NCI-H748 (cell line): ENCODE measurements around the gene EHMT2.
"Not testable (repeated sequence)": the region's sequence is repeated elsewhere in the genome, so short reads cannot be mapped to it uniquely, and the experiment has no call there.

ENCODE experiments used
- DNase-seq: peaks from one replicate; lab custom pipeline; 2025; ENCODE audit not compliant: unreplicated experiment; lab: John Stamatoyannopoulos, UW

Gene EHMT2

DNA sequence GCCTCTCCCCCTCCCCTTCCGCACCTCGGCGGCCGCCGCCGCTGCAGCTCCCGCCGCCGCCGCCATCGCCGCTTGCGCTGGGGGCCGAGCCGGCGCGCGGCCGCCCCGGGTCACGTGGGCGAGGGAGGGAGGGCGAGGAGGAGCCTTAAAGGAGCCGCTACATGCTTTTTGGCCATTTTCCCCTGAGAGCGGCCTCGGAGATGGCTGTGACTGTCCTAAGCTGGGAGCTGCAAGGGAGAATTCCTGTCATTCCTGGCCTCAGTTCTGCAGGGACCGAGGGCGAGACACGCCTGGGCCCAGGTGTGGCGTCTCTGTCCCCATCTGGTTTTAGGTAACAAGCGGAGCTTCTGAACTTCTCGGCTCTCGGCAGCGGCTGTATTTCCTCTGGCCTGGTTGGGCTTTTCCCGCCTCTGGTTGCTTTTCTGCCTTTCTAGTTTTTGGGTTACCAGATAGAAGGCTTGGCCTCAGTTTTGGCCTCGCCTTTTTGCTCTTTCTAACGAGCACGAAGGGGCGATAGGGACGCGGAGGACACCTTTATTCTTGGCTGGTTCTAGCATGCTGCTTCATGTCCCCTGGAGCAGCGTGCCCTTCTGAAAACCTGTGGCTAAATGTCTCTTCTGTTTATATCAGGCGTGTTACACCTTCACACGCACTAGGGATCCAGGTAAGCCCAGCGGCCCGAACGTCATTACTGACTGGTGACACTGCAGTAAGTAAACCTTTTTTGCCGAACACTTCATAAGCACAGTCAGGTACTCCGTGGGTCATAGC, at the start of gene EHMT2:
Gene EHMT2 (minus strand): TSS at position 87 of the 771 bp plus-strand sequence. CDS start 21 bp downstream, at position 66.
- peak; percentile 92 for DNase-seq

- DNase-seq: no peak
Observed at GRCh38 chr6:31947070-31947675, 49.7 kb upstream of the EHMT2 start.

DNA sequence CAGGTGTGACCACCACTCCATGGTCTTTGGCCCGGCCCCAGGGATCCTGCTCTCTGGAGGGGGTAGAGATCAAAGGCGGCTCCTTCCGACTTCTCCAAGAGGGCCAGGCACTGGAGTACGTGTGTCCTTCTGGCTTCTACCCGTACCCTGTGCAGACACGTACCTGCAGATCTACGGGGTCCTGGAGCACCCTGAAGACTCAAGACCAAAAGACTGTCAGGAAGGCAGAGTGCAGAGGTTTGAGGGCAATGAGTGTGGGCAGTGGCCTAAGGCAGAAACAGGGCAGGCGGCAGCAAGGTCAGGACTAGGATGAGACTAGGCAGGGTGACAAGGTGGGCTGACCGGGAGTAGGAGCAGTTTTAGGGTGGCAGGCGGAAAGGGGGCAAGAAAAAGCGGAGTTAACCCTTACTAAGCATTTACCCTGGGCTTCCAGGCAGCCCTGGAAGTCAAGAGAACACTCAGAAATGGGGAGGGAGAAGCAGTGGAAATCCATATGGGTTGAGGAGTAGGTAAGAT, 48.9 kb upstream of the EHMT2 start:
- DNase-seq: no peak

- DNase-seq: no peak
Observed at GRCh38 chr6:31945507-31946369, 48.2 kb upstream of the EHMT2 start, which contains the start of gene CFB. Gene CFB (plus strand): TSS chr6:31946095. CDS start chr6:31946222, 127 bp downstream.

GRCh38 chr6:31945154-31945506, 47.6 kb upstream of the EHMT2 start:
- DNase-seq: no peak

- no peak for DNase-seq
Observed at GRCh38 chr6:31943742-31944141, 46.2 kb upstream of the EHMT2 start.

GRCh38 chr6:31940256-31940664, 42.8 kb upstream of the EHMT2 start:
- DNase-seq: no peak

DNA sequence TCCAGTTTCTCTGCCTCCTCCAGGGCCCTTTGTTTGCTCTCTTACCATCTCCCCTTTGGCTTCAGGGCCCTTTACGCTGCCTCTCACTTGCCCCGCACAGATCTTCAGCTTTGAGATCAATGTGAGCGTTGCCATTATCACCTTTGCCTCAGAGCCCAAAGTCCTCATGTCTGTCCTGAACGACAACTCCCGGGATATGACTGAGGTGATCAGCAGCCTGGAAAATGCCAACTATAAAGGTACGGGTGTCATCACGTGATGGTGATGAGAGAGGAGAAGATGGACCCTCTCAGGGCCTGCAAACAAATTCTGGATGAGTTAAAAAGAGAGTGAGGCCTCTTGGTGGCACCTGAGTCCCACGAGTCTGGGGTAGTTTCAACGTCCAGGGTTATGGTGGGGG, 38.3 kb upstream of the EHMT2 start:
- no peak for DNase-seq

- no peak for DNase-seq
Observed at GRCh38 chr6:31935021-31935420, 37.5 kb upstream of the EHMT2 start.

GRCh38 chr6:31933537-31933936, 36.0 kb upstream of the EHMT2 start:
- DNase-seq: no peak

GRCh38 chr6:31932137-31932536, 34.6 kb upstream of the EHMT2 start:
- DNase-seq: not testable (repeated sequence)

GRCh38 chr6:31930962-31931361, 33.5 kb upstream of the EHMT2 start:
- no peak for DNase-seq

DNA sequence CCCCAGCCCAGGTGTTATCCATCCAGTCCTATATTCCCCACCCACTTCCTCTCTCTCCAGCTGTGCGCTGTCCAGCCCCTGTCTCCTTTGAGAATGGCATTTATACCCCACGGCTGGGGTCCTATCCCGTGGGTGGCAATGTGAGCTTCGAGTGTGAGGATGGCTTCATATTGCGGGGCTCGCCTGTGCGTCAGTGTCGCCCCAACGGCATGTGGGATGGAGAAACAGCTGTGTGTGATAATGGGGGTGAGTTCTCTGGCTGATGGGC, 31.1 kb upstream of the EHMT2 start:
- DNase-seq: no peak

DNA sequence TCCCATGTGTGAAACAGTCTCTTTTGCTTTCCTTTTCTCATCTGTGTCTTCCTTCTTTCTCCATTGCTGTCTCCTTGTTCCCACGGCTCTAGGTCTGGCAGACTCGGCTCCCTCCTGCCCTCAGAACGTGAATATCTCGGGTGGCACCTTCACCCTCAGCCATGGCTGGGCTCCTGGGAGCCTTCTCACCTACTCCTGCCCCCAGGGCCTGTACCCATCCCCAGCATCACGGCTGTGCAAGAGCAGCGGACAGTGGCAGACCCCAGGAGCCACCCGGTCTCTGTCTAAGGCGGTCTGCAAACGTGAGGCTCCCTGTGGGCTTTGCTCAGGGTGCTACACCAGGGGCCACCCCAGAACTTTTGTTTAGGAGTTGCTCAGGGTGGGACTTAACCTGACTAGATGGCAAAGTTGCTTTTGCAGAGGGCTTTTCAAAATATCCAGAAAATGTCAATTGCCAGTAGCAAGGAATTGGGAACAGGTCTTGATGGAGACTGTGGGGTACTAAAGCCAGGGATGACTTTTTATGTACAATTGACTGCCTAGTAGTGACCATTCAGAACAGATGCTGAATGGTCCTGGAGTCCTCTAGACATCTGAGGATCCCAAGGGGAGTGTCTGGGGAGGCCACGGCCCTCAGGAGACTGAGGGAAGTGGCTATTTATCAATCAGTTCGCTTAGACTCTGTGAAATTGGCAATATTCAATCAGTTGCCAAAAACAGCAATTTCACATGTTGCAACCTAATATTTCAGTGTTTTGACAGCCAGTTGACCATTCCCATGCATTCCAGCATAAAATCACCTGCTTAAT, 30.6 kb upstream of the EHMT2 start:
- DNase-seq: no peak

DNA sequence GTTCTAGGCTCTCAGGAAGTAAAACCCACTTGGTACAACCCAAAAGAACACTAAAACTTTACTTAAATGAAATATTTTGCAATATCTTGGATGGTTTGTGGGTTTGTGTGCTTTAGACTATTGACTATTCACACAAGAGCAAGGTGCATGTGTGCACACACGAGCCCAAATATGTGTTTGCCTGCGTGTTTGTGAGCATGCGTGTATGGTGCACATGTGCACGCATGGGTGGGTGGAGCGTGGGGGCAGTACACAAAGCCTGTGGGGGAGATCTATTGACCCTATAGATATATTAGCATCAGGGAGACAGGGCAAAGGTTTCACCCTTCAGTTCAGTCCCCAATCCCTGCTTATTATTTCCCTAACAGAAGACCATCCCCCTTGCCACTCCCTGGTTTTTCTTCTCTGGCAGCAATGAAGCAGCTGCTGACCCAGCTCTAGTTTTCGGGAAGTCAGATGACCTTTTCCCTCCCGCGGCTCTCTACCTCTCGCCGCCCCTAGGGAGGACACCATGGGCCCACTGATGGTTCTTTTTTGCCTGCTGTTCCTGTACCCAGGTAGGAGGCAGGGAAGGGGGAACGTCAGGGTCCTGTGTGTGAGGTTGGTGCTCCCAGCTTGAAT, 29.9 kb upstream of the EHMT2 start, which contains the start of gene C2:
Gene C2 (plus strand): TSS at position 476 of the 621 bp plus-strand sequence. CDS start 36 bp downstream, at position 512.
- no peak for DNase-seq

- DNase-seq: peak; percentile 41
Observed at GRCh38 chr6:31922942-31923341, 25.4 kb upstream of the EHMT2 start.

GRCh38 chr6:31920811-31921210, 23.3 kb upstream of the EHMT2 start:
- DNase-seq: no peak

DNA sequence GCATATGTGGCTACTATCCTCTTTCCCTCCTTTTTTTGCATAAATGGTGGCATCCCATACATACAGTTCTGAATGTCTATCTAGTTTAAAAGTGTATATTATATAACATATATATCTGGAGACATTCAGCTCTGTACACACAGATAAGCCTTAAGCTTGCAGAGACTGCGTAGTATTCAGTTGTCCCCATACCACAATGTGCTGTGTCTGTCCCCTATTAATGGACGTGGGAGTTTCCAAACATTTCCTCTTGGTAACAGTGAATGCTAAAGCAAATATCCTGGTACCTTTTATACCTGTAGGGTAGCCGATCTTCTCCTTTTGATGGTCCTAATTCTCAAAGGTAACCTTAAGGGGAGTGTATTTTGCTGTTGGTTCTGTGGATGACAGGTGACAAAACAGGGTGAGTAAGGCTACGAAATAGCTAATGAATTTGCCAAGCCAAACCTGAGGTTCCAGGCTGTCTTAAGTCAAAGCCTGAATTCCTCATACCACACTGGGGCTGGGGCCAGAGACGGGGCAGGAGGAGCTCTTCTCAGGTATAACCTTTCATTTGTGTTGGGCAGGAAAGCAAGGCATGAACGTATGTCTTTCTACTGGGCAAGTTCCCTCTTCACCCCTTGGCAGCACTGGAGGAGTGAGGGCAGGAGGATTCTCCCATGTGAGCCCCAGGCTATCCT, 22.3 kb upstream of the EHMT2 start:
- DNase-seq: no peak

DNA sequence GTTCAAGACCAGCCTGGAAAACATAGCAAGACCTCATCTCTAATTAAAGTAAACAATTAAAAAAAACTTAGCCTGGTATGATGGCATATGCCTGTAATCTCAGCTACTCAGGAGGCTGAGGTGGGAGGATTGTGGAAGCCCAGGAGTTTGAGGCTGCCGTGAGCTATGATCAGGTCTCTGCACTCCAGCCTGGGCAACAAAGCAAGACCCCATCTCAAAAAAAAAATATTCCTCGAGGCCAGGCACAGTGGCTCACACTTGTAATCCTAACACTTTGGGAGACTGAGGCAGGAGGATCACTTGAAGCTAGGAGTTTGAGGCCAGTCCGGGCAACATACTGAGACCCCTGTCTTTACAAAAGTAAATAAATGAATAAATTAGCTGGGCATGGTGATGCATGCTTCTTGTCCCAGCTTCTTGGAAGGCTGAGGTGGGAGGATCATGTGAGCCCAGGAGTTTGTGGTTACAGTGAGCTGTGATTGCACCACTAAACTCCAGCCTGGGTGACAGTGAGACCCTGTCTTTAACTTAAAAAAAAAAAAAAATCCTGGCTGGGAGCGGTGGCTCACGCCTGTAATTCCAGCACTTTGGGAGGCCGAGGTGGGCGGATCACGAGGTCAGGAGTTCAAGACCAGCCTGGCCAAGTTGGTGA, 20.7 kb upstream of the EHMT2 start:
- DNase-seq: no peak
